NCI-H1417 (cell line): Measurements from ENCODE around the gene H2AZ2.
A peak's percentile ranks its signal among the peaks of the same experiment; 100 is the strongest.
"Not testable (repeated sequence)": the region's sequence is repeated elsewhere in the genome, so short reads cannot be mapped to it uniquely, and the experiment has no call there.

Experiments
- DNase-seq, 3 experiments: peaks; one replicate each; lab custom pipeline; 2025; lab: John Stamatoyannopoulos, UW

H2AZ2 gene

DNA sequence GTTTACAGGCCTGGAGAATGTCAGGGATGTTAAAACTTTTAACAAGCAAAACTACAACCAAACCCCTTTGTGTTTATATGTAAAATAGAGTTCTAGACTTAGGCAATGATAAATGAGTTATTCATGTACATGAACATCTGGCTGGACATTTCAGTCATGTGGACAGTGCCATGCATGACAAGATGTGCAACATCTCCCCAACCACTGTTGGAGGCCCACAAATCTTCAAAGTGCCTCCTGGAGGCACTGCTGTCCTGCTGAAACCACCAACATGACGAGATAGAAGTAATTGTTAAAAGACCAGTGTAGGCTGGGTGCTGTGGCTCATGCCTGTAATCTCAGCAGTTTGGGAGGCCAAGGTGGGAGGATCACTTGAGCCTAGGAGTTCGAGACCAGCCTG is 33.0 kb downstream of the H2AZ2 start:
- no peak for DNase-seq

DNA sequence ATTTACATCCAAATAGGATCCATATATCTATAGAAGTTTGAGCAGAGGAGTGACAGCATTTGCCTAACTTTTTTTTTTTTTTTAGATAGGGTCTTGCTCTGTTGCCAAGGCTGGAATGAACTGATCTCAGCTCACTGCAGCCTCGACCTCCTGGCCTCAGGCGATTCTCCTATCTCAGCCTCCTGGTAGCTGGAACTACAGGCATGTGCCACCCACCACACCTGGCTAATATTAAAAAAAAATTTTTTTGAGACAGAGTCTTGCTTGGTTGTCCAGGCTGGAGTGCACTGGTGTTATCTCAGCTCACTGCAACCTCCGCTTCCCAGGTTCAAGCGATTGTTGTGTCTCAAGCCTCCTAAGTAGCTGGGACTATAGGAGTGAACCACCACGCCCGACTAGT is 36.3 kb downstream of the H2AZ2 start:
- no peak for DNase-seq

DNA sequence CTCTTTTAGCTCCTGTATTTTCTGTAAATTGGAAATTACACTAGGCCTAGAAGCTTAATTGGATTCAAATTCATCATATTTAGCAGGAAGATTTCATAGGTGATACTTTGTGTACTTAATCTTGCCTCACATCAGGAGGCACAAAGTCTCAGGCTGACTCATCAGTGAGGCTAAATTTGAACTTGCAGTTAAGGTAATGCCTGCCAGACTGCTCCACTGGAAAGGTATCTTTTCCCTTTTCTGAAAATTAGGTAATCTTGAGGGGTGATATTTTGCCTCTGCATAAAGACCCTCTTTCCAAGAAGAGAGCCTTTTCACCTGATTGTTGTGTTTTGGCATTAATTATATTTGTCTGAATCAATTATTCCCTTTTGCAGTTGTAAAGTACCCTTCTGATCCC is 36.8 kb downstream of the H2AZ2 start:
- DNase-seq: peak in 1 of 3 experiments; percentile 16

GRCh38 chr7:44808914-44809393 is 38.9 kb downstream of the H2AZ2 start:
- DNase-seq: no peak

- DNase-seq: no peak
Observed at GRCh38 chr7:44805950-44806349, 41.9 kb downstream of the H2AZ2 start.

- not testable (repeated sequence) for DNase-seq
Observed at GRCh38 chr7:44803828-44804519, 43.9 kb downstream of the H2AZ2 start.

- DNase-seq: no peak
Observed at GRCh38 chr7:44802418-44803025, 45.4 kb downstream of the H2AZ2 start.

- DNase-seq: no peak
Observed at GRCh38 chr7:44801890-44802289, 46.0 kb downstream of the H2AZ2 start.

DNA sequence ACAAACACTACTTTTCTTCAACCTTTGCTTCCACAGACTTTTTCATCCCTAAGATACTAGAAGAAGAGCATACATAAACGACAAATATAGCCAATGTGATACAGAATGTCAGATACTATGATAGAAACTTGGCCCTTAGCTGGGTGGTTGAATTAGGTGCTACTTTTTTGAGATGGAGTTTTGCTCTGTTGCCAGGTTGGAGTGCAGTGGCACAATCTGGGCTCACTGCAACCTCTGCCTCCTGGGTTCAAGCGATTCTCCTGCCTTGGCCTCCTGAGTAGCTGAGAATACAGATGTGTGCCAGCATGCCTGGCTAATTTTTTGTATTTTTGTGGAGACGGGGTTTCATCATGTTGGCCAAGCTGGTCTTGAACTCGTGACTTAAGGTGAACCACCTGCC is 47.9 kb downstream of the H2AZ2 start:
- no peak for DNase-seq

- no peak for DNase-seq
Observed at GRCh38 chr7:44798649-44799305, 49.1 kb downstream of the H2AZ2 start.

GRCh38 chr7:44797329-44798258 is 50.3 kb downstream of the H2AZ2 start:
- DNase-seq: peak; percentile 66 to 88 (median 85)

DNA sequence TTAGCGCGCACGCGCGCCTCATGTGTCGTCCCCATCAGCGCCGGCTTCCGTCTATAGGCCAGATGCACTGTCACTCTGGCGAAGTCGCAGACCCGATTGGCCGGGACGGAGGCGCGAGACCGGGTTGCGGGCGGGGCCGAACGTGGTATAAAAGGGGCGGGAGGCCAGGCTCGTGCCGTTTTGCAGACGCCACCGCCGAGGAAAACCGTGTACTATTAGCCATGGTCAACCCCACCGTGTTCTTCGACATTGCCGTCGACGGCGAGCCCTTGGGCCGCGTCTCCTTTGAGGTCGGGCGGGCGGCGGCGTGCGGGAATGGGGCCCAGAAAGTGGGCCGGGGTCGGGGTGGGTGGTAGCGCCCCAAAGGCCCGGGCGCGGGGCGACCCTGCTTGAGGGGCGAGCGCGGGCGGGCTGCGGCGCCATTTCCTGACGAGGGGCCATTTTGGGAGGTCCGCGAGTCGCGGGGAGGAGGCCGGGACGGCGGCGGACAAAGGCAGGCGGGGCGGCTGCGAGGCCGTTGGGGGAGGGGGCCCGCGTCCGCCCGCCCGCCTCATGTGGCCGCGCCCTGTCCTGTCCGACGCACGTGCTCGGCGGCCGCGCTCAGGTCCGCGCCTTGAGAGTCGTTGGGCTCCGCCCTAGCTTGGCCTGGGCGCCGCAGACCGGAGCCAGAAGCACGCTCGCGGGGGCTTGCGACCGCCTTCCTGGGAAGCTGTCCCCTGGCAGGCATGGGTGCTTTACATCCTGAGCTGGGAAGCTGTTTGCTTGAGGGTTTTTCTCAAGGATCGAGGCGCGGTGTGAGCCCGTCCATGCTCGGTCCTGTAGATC is 51.2 kb downstream of the H2AZ2 start, which contains the start of gene PPIA:
Gene PPIA (plus strand): TSS at position 178 of the 825 bp plus-strand sequence. CDS start 44 bp downstream, at position 222.
- peak; percentile 98 to 99 (median 99) for DNase-seq

DNA sequence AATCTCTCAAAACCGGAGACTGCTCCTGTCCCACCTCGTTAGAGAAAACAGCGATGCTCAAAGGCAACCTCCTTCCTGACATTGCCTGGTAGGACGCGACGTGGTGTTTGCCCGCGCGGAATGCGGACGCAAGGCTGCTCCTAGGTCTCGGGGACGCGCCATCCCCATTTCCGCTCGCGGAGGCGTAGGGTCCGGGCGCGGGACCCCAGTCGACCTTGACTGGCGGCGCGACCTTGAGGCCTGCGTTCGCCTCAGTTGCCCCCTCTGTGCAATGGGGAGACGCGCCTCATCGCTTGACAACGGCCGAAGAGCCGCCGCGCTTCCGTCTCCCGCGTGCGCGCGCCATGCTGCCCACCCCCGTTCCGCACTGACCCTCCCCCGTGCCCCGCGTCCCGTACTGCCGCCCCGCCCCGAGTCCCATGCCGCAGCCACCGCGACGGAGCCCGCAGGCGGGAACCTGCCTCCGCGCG is 51.8 kb downstream of the H2AZ2 start:
- DNase-seq: peak; percentile 71 to 96 (median 94)

- no peak for DNase-seq
Observed at GRCh38 chr7:44794331-44794730, 53.6 kb downstream of the H2AZ2 start.

GRCh38 chr7:44793919-44794318 is 54.0 kb downstream of the H2AZ2 start:
- no peak for DNase-seq

DNA sequence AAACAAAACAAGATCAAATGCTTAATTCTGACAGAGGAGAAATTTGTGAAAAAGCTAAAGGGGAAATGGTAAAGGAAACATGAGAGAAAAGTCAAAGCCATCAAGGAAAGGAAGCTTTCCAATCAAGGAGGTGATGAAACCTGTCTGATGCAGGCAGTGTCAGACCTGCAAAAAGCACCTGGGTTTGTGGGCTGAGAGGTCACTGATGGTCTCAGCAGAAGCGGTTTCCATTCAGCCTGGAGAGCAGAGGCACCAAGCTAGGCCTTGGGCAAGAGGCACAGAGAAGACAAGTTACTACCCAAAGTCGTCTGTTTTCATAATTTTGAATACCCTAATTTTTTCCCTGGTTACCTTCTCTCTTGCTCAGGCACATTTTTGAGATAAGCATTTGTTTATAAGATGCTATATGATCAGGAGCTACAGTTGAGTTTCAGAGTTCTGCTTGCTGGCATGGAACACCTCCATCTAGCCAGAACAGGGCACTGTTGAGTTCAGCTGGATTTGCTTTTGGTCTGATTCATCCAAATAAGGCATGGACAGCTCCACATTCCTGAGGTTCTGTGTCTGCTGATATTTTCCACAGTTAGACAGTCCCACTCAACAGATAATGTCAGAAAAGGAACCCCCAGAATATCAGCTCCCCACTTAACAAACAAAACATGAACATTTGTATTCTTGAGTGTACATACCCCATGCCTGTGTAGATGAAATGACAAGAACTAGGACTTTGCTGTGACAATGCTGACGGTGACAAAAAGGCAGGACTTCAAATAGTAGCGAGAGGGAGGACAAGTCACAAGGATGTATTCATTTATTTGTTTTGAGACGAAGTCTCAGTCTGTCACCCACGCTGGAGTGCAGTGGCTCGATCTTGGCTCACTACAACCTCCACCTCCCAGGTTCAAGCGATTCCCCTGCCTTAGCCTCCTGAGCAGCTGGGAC is 56.3 kb downstream of the H2AZ2 start:
- DNase-seq: no peak

DNA sequence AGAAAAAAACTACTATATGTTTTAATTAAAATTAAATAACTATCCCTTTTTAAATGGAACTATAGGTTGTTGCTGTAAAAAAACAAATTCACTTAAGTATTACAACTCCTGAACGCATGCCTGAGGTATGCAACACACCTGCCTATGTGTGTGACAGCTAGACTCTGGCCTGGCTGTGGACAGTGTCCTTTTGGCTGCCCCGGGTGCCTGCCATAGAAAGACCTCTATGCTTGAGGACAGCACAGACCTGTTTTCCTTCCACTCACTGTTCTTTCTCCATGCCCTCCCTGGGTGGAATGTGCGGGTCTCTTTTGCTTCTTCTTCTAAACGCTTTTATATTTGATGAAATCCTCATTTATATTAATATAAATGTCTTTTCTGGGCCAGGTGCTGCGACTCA is 57.9 kb downstream of the H2AZ2 start:
- no peak for DNase-seq

DNA sequence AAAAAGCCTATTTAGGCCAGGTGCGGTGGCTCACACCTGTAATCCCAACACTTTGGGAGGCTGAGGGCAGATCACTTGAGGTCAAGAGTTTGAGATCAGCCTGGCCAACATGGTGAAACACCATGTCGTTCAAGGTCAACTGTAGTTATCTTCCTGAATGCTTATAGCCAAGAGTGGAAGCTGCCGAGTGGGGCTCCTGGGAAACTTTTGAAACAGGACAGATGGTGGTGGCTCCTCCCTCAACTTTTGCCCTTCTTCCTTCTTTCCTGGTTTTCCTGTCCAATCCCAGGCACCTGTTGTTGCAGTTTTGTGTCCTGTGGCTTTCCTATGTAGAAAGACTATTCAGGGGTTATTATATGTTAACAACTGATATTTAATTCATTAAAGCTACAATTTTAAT is 60.1 kb downstream of the H2AZ2 start:
- no peak for DNase-seq

GRCh38 chr7:44787041-44787440 is 60.8 kb downstream of the H2AZ2 start:
- no peak for DNase-seq

DNA sequence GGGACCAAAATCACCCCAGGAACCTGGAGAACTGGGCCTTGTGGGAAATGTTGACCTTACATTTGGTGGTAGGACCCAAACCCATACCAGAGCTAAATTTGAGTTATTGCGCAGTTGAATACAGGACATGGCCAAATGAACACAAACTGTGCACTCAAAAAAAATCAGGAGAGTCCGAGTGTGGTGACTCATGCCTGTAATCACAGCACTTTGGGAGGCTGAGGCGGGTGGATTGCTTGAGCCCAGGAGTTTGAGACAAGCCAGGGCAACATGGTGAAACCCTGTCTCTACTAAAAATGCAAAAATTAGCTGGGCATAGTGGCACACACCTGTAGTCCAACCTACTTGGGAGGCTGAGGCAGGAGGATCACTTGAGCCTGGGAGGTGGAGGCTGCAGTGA is 62.7 kb downstream of the H2AZ2 start:
- not testable (repeated sequence) for DNase-seq
